ENCODE data around the gene ZNF780B. TPM values are rescaled to one million over a fixed set of nuclear protein-coding genes. Genes with fewer than 3 reads are reported as not detected.

Gene ZNF780B
- 10 to 100 TPM in 1 of 4 donors, 1 to 10 TPM in 3; 3.5 to 14.9 (median 5.6) TPM for total RNA-seq

DNA sequence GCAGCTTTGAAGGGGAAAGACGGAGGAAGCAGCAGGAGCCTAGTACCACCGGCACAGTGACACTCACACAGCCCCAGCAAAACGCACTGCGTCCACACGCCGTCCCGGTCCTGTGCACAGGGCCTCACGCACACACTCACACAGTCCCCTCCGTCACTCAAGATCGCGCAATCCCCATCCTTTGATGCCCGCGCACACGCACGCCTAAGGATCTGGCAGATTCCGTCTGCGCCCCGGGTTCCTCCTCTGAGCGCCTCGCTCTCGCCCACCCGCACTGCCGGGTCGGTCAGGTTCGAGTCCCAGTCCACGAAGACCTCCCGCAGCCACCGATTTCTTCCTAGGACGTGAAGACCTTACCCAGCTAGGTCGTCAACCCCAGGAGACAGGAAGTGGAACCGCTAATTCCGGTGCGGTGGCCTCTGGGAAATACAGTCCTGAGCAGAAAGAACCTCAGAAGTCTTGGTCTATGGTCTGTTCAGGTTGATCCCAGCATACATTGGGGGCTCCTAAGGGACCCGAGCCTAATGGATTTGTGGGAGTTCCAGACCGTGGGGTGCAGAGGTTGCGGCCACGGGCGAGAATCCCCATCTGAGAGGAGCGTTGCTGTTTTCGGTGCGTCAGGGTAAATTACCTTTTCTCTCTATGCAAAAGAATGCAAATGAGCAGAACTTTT is at the start of gene ZNF780B:
TSS of gene ZNF780B (minus strand) at position 400 of the 673 bp plus-strand sequence. CDS start 5,899 bp downstream, outside the sequence.
- no peaks in the 10 kb centered on the region for H3K27me3 ChIP-seq
- H3K4me3 ChIP-seq = peak within 1 kb of the TSS; percentile 41 to 89 (median 71)
- H3K9me3 ChIP-seq = peaks cover 0 to 20% (median 7%) of the 10 kb centered on the region in 3 donors
- intact Hi-C loops (cut with DNase I) = no loop called here
- TF ChIP-seq POLR2A (IDR thresholded peaks at IDR 0.05) = no peak
- TF ChIP-seq, protein P1, sequence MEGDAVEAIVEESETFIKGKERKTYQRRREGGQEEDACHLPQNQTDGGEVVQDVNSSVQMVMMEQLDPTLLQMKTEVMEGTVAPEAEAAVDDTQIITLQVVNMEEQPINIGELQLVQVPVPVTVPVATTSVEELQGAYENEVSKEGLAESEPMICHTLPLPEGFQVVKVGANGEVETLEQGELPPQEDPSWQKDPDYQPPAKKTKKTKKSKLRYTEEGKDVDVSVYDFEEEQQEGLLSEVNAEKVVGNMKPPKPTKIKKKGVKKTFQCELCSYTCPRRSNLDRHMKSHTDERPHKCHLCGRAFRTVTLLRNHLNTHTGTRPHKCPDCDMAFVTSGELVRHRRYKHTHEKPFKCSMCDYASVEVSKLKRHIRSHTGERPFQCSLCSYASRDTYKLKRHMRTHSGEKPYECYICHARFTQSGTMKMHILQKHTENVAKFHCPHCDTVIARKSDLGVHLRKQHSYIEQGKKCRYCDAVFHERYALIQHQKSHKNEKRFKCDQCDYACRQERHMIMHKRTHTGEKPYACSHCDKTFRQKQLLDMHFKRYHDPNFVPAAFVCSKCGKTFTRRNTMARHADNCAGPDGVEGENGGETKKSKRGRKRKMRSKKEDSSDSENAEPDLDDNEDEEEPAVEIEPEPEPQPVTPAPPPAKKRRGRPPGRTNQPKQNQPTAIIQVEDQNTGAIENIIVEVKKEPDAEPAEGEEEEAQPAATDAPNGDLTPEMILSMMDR (IDR thresholded peaks at IDR 0.05) = peak in 1 of 6 experiments; percentile 10
- peaks cover 0 to 30% (median 14%) of the 10 kb centered on the region in 3 donors for H3K4me1 ChIP-seq
- 0% methylated on average over 23 to 24 of the region's 41 CpGs for WGBS, 2 donors
- DNase-seq = peak; percentile 7
- no peaks in the 10 kb centered on the region for H3K36me3 ChIP-seq
- peak within 1 kb of the TSS; percentile 34 to 80 (median 73) for H3K27ac ChIP-seq

DNA sequence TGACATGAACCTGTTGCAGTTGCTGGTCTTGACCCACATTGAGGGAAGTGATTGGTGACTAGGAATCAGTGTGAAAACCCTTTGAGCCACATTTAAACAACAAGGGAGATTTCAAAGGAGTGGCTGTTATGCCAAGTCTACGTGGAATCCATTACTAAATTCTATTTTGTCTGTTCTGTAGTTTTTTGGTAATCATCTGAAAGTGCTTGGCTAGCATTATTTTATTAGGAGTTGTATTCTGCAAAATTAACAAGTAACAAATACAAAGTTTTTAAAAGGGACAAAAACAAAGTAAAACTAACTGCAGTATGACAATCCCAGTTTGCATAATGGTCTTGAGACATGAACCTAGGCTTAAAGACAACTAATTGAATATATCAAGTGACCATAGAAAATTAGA is 48.7 kb upstream of the ZNF780B start:
- no peaks in the 10 kb centered on the region for H3K4me1 ChIP-seq
- peaks cover 0 to 7% (median 0%) of the 10 kb centered on the region in 4 donors for H3K27me3 ChIP-seq
- DNase-seq = no peak
- WGBS, 2 donors = 42 to 54% methylated on average over 1 of the region's 1 CpG
- H3K9me3 ChIP-seq = no peaks in the 10 kb centered on the region
- no peaks in the 10 kb centered on the region for H3K36me3 ChIP-seq
- H3K4me3 ChIP-seq = no peak overlapping the region
- TF ChIP-seq POLR2A (IDR thresholded peaks at IDR 0.05) = no peak
- TF ChIP-seq, protein P1 (IDR thresholded peaks at IDR 0.05) = no peak
- intact Hi-C loops (cut with DNase I) = no loop called here
- no peak overlapping the region for H3K27ac ChIP-seq

DNA sequence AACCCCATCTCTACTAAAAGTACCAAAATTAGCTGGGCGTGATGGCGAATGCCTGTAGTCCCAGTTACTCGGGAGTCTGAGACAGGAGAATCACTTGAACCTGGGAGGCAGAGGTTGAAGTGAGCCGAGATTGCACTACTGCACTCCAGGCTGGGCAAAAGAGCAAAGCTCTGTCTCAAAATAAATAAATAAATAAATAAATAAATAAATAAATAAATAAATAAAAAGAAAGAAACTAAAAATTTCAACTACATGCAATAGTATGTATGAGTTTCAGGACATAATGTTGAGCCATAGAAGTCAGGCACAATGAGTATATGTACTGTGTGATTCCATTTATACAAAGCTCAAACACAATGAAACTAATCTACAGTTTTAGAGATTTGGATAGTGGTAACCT is 47.6 kb upstream of the ZNF780B start:
- H3K36me3 ChIP-seq = no peaks in the 10 kb centered on the region
- H3K9me3 ChIP-seq = no peaks in the 10 kb centered on the region
- TF ChIP-seq, protein P1 (IDR thresholded peaks at IDR 0.05) = no peak
- no peak for TF ChIP-seq POLR2A (IDR thresholded peaks at IDR 0.05)
- H3K4me3 ChIP-seq = no peak overlapping the region
- no peaks in the 10 kb centered on the region for H3K4me1 ChIP-seq
- DNase-seq = no peak
- 84 to 85% methylated on average over 4 of the region's 4 CpGs for WGBS, 2 donors
- H3K27ac ChIP-seq = no peak overlapping the region
- intact Hi-C loops (cut with DNase I) = no loop called here
- peaks cover 0 to 8% (median 0%) of the 10 kb centered on the region in 4 donors for H3K27me3 ChIP-seq

DNA sequence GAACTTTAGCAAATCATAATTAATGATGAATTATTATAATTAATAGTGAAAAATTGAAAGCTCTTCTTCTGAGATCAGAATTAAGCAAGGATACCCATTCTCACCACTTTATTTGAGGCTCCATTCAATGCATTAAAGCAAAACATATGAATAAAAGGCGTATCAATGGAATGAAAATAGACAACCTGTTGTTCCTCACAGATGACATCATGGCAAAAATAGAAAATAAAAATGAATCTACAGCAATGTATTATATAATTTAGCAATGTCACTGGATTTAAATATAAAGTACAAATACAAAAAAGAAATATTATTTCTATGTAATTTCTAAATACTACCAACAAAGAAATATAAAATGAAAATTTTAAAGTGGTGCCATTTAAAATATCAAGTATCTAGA is 45.8 kb upstream of the ZNF780B start:
- H3K4me3 ChIP-seq = no peak overlapping the region
- intact Hi-C loops (cut with DNase I) = no loop called here
- TF ChIP-seq, protein P1 (IDR thresholded peaks at IDR 0.05) = no peak
- no peak for TF ChIP-seq POLR2A (IDR thresholded peaks at IDR 0.05)
- WGBS, 2 donors = 81 to 84% methylated on average over 1 of the region's 1 CpG
- H3K4me1 ChIP-seq = no peaks in the 10 kb centered on the region
- DNase-seq = no peak
- no peaks in the 10 kb centered on the region for H3K9me3 ChIP-seq
- H3K27ac ChIP-seq = no peak overlapping the region
- peaks cover 0 to 16% (median 0%) of the 10 kb centered on the region in 4 donors for H3K27me3 ChIP-seq
- H3K36me3 ChIP-seq = no peaks in the 10 kb centered on the region

DNA sequence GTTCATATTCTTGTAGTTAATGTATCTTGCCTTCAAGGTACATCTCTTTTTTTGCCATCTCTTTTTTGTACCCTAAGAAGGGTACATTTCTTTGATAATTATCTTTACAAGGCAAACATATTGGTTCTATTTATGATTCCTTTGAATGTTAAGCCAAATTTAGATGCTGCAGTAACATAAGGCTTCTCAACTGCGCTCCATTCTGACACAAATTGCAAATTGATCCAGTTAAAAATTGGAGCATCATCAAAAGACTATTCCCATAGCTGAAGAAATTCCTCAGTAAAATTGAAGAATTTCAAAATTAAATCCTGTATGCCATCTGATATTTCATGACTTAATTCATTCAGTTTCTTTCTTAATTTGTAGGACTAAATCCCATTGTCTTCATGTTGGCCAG is 37.4 kb upstream of the ZNF780B start:
- H3K36me3 ChIP-seq = no peaks in the 10 kb centered on the region
- 97 to 100% methylated on average over 1 of the region's 1 CpG for WGBS, 2 donors
- no peak for TF ChIP-seq POLR2A (IDR thresholded peaks at IDR 0.05)
- TF ChIP-seq, protein P1 (IDR thresholded peaks at IDR 0.05) = no peak
- peaks cover 0 to 25% (median 11%) of the 10 kb centered on the region in 3 donors for H3K4me1 ChIP-seq
- DNase-seq = no peak
- H3K4me3 ChIP-seq = no peak overlapping the region
- H3K27me3 ChIP-seq = peaks cover 0 to 31% (median 0%) of the 10 kb centered on the region in 4 donors
- intact Hi-C loops (cut with DNase I) = no loop called here
- H3K27ac ChIP-seq = no peak overlapping the region
- H3K9me3 ChIP-seq = no peaks in the 10 kb centered on the region
